ENCODE data around the gene MLLT3.

GRCh38 chr9:20351715-20352114, 270.6 kb downstream of the MLLT3 start:
- no peak for TF ChIP-seq CTCF (IDR thresholded peaks at IDR 0.05)
- no peak for TF ChIP-seq EP300 (IDR thresholded peaks at IDR 0.05; ENCODE audit: low read depth)
- TF ChIP-seq POLR2AphosphoS5 (IDR thresholded peaks at IDR 0.05) = no peak
- no peak for TF ChIP-seq POLR2A (IDR thresholded peaks at IDR 0.05)
